CD4-positive, alpha-beta T cell treated with Interferon gamma for 1 hour (primary cell): ENCODE measurements around the gene ITPR1.

Source experiments
- DNase-seq: peaks from one replicate; pipeline ENCODE4 v3.0.0-alpha.2; 2020

Gene ITPR1

DNA sequence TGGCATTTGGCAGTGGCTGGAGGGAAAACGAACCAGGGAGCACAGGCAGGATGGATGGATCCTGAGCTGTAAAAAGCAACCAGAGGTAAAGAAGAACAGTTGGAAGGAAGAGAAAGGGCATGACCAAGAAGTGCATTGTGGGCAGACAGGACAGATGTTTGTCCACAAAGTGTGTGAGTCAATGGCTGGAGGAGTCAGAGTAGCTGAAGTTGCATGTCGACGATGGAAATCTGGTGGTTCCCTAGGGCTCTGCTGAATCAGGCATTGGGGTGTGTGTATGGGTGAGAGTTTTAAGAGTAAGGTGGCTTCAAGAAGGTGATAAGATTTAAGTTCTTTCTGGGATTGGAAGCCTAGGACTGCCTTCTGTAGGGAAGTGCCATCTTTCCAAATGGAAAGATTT, 272.1 kb downstream of the ITPR1 start:
- no peak for DNase-seq

DNA sequence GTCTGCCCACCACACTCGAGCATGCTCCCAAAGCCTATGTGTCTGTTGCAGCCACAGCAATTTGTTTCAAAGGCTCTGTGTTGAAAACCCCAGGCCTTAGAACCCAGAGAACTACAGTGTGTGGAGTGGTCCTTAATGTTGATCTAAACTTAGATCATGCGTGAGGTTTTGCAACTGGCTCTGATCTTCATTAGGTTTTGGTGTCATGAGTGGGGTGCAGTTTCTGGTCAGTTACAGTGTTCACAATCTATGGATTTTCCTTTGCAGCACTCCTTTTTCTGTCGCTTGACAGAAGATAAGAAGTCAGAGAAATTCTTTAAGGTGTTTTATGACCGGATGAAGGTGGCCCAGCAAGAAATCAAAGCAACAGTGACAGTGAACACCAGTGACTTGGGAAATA, 273.1 kb downstream of the ITPR1 start:
- no peak for DNase-seq

DNA sequence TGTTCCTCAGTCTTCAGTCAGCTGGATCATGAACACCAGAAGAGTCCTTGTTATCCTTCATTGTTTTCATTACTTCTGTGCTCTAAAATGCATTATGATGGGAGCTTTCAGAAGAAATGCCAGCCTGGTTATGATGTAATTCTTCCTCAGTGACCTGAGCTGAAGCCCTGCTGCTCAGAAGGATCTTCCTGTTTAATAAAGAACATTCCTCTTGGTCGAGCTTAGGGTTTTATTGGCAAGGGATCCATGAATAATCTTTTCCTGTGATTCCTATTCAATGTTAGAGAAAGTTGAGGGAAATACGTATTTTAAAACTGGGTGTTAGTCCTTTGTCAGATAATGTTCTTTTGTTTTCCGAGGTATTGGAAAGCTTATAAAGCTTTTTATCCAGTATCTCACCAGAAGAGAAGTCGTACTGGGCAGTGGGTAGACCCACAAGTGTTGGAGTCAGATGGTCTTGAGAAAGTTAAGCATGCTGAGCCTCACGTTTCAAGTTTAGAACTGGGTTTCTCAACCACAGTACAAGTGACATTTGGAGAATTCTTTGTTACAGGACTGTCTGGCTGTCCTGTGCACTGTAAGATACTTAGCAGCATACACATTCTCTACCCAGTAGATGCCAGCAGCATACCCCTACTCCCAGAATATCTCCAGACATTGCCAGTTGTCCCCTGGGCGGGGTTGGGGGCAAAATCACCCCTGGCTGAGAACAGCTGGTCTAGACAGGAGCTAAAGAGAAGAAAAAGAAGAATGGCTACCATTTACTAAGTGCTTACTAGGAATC, 273.8 kb downstream of the ITPR1 start:
- DNase-seq, result no peak

DNA sequence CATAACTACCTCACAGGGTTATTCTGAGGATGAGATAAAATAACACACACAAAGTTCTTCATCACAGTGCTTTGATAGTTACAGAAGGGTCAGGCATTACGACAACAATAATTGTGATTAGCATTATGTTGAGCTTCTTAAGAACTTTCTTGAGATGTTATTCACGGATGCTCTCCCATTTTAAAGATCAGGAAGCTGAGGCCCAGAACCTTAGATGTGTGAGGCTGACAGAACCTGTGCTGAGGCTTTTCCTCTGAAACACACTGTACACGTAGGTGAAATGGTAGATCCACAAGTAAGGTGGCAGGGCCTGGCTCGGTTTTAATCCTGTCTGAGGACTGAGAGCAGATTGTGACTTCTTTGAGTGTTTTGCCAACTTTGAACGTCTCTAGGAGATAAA, 274.9 kb downstream of the ITPR1 start:
- DNase-seq, result no peak

DNA sequence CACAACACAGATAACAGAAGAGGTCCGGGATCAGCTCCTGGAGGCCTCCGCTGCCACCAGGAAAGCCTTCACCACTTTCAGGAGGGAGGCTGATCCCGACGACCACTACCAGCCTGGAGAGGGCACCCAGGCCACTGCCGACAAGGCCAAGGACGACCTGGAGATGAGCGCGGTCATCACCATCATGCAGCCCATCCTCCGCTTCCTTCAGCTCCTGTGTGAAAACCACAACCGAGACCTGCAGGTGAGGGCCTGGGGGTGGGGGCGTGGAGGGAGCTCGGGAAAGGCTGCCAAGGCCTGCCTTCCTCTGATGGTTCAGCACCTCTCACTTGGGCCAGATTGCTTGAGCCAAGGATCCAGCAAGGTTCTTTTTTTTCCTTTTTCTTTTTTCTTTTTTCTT, 275.4 kb downstream of the ITPR1 start:
- DNase-seq, result no peak

DNA sequence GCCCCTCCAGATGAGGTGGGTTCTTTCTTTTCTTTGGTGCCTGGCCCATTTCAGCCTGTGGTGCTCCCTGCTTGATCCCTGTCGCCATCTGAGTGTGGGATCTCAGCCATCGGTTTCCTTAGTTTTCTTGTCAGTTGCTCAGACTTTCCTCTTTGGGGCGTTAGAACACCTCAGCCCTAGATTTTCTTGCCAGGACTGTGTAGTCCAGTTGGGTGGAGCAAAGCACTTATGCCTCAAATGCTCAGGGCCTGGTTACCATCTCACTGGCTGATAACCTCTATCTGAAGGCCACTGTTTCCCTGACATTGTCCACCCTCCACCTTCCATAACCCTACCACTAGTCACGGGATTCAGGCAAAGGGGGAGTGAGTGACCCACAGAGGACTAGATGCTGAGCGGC, 277.4 kb downstream of the ITPR1 start:
- no peak for DNase-seq

DNA sequence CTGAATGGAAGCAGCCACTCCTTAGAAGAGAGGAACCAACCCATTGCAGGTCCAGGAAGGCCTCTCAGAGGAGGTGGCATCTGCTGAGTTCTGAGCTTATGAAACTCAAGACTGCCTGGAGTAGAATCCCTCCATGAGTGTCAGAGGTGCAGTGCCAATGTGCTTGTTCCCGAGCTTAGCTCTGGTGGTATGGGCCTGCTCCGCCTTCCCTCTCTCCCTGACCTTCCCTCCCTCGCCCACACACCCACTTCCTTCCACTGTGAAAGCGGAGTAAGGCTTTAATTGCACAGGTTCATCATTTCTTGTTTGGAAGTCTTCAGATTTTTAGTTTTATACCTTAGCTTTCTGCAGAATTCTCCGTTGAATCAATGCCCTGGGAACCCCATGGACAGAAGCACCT, 278.1 kb downstream of the ITPR1 start:
- DNase-seq, result no peak

DNA sequence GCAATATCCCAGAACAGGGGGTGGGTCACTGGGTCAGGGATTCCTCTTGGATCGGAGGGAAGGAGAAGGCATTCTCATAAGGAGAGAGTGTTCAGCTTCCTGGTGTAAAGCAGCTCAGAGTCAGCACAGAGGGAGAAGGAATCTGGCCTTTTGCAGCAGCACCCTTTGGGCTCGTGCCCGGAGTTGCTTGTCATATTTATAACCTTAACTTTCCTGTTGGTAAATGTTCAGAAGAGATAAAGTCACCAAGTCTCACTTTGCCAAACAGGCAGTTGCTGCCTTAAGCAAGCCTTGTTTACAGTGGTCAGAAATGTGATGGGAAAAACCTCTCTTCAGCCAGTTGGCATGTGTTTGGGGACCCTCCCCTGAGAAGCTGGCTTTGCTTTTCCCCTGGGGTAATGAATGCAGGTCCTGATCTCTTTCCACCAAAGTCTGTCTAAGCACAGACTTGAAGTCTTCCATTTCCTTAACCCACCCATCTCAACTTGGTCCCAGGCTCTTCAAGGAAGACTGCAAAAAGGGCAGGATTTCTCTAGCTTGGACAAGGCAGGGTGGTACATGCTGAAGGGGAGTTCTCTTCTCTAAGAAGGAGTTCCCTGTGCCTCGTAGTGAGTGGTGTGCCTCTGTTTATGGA, 279.1 kb downstream of the ITPR1 start:
- no peak for DNase-seq

DNA sequence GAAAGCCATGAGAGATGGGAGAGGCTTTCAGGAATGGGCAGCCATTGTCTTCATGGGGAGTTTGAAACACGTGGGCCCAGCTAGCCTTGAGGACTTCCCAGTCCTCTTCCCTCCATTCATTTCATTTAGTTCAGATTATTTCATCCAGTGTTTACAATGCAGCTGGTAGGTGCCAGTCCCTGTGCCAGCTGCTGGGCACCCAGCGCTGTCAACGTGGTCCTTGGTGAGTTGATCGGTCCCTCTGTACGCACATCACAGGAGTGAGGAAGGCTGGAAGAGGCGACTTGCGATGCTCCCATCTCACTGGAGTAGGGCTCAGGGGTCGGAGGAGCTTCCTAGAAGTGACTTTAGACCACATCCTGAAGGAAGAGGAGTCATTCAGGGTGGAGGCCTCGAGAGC, 279.7 kb downstream of the ITPR1 start:
- no peak for DNase-seq

DNA sequence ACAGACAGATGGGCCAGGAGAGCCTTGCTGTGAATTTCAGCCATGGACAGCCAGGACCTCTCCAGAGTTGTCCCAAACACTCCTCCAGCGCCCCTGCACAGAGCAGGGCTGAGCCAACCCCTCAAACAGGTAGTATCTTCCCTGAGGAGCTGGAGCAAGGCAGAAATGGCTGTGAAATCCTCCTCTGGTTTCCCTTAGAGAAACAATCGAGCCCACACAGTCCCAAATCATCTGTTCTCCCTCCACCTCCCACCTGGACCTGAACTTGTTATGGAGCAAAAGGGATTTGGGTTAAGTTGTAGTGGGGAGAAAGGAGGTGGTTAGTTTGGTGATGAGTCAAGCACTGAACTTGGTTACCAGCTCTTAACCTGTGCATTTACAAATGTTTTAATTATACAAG, 280.4 kb downstream of the ITPR1 start:
- DNase-seq, result no peak

DNA sequence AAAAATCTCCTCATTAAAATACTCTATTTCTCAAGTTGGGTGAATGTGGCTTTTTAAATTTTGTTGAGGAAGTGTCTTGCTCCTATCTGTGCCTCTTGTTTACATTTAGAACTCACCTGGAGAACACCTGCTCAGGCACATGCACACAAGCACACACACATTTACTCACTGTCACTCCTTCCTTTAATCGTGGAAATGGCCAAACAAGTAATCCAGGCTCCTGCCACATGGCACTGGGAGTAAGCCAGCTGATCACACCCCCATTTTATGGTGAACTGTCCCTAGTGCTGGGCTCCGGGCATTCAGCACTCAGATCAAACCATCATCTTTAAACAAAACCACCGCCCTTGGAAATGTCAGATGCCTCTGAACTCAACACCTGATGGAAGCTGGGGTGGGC, 281.4 kb downstream of the ITPR1 start:
- DNase-seq, result no peak

DNA sequence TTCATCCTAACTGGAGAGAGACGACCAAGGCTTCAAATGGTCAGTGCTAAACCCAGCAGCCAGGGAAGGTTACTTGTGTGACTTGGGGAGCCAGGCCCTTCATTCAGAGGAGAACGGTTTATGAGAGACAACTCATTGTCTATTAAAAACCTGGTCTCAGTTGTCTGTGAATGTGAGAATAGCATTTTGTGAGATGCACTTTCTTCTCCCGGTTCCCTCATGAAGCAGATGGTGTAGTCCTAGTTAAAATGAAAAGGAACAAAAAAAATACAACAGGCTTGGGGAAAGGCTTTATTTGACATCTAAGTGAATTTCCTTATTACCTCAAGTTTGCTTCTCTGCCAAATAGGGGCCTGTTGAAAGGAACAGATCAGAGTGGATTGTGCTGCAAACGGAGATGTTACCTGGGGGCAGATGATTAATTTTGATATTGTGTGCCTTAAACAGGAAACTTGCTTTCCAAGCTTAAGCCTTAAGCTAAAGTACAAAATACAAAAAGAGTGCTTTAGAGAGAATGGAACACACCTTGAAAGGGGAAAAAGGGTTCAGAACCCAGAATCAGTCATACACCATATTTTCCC, 283.3 kb downstream of the ITPR1 start:
- DNase-seq, result no peak

DNA sequence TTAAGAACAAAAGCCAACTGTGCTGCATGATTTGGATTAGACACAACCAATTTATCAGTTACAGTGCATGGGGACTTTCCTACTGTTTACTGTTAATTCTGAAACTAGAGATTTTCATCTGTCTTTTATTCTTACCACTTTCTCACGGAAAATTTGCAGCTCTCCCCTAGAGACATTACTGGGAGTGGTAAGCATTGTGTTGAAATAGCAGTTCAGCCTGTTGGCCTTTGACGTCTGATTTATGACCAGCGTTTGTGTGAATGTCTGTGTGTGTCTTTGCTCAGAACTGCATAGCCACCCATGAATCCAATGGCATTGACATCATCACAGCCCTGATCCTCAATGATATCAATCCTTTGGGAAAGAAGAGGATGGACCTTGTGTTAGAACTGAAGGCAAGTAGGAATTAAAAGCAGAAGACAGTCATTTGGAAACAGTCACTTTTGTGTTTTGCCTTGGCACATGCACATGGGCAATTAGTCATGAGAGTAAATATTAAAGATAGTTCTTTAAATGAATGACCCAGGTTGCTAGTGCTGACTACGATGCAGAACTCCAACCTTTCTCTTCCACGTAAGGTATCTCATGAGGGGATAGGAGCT, 283.9 kb downstream of the ITPR1 start:
- DNase-seq, result no peak

DNA sequence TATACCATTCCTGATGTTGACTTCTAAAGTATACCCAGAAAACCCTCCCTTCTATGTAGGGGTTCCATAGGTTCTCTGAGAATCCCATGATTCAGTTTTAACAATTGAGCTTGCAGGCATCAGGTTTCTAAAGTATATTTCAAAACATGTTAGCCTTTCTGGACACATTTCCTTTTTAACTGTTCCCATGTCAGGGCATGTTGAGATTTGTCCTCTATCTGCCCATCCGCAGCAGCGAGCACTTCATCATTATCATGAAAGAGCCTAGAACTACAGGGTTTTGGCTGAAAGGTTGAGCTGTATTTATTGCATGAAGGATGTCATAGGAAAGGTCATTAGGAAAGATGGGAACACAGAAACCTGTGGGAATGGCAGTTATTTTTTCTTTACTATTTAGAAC, 285.0 kb downstream of the ITPR1 start:
- DNase-seq, result no peak

DNA sequence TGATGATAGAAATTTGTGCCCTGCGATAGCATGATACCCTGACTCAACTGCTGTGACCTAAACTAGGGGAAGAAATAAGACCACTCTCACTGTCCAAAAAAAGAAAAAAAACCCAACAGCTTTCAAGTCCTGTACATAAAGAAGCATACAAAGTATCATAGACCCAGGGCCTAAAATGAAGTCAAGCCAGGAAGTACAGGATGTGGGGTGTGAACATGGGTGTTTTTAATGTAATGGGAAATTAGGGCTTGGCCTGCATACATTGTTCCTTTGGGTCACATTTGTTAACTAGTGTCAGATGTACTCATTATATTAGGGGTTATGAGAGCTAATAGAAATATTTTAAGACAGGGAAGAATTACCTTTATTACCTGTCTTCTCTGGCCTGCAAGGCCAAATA, 285.6 kb downstream of the ITPR1 start:
- no peak for DNase-seq

DNA sequence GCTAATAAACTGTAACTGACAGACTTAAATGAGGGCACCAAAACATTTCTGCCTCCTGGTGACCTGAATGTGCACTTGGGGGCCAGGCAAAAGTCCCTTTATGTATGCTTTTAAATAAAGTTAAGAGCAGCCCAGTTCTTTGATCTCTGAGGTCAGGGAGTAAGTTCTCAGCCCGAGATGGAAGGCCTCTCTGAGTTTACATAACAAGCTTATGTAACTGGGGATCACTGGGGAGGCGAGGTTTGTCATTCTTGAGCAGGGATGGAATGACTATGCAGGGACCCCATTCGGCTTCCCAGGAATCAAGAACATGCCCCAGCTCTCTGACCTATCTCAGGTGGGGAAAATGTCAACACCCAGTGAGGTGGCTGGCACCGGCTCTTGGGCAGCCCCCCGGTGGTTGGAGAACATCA, 287.4 kb downstream of the ITPR1 start:
- DNase-seq, result no peak

DNA sequence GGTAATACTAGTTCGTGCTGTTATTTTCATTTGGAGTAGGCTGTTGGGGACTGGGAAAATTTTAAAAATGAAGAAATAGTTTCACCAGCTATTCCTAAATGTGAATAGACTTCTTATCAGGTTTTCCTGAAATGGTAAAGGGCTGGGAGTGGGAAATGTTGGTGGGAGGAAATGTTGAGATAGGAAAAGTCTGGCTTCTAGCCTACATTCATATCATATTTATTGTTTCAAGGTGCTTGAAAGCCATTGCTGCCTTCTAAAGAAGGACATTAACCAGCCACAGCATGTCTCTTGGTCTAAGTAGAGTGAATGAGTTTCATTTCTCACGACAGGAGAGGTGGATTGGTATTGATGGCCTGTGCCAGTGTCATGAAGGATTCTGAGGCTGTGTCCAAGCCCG, 288.9 kb downstream of the ITPR1 start:
- no peak for DNase-seq

DNA sequence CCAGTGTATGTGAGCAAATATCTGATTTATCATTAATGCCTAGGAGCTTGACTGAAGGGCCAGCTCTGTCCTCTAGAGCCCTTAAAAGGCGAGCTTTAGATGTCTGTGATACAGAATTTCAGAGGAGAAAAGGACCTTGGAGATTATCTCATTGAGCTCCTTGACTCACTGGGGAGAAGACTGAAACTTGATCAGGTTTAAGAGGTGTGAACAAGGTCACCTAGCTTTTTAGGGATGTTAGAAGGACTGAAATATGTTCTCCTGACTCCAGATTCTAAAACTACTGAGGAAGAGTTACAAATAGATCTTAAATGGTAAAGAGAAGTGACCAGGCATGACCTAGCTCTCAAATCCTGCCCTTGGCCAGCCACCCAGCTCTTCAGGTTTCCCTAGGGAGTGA, 292.4 kb downstream of the ITPR1 start:
- DNase-seq, result no peak

DNA sequence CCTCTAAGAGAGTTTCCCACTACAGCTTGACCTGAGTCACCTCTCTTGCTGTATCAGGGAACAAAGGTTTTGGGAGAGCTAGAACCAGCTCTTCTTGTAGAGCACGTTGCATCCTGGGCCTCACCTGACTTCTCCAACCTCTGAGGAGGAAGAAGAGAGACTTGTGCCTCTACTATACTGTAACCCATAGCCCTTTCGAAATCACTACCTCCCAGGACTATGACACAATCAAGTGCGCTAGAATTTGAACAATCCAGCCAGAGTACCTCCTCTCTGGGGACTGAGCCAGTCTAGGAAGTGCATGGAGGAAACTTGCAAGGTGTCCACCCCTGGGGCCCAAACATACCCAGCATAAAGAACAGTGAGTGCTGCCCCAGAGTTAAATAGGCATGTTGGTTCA, 293.3 kb downstream of the ITPR1 start:
- DNase-seq, result no peak

DNA sequence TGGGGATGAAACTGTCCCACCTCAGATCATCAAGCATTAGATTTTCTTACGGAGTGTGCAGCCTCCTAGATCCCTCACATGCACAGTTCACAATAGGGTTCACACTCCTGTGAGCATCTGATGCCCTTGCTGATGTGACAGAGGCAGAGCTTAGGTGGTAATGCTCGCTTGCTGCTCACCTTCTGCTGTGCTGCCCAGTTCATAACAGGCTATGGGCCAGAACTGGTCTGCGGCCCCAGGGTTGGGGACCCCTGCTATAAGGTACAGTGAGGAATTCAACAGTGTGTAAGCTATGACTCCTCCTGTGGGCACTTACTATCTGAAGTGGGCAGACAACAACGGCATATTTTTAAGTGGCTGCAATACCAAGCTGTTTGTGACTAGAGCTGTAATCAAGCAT, 298.2 kb downstream of the ITPR1 start:
- DNase-seq, result no peak

DNA sequence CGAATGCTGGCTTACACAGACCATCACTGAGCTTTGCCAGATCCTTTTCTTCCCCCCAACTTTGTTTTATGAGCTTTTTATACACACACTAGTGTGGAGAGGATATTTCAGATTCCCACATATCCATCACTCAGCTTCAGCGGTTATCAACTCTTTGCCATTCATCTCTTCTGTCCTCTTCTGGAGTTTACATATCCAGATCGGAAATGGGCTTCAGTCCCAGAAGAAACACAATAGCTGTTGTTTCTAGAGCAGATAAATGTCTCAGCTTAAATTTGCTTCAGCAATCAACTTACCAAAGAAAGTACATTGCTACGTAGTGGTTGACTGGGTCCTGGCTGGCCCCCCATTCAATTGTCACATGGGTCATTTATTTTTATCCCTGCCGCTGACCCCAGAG, 300.2 kb downstream of the ITPR1 start:
- no peak for DNase-seq

DNA sequence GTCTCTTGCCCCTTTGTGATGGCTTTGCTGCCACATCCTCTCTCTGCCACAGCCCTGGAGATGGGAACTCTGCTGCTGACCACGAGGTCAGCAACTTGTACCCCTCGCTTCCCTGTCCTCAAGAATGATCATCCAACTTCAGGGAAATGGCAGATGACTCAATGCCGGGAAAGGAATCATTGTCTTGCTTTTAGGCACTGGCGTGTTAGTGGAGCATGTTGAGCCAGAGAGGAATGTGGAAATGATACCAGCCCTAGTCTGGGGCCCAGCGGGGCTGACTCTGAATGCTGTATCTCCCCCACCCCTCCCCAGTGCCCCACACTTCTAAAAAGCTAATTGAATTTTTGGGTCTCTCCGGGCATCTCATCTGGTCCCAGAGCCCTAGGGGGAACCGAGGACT, 301.2 kb downstream of the ITPR1 start:
- no peak for DNase-seq

DNA sequence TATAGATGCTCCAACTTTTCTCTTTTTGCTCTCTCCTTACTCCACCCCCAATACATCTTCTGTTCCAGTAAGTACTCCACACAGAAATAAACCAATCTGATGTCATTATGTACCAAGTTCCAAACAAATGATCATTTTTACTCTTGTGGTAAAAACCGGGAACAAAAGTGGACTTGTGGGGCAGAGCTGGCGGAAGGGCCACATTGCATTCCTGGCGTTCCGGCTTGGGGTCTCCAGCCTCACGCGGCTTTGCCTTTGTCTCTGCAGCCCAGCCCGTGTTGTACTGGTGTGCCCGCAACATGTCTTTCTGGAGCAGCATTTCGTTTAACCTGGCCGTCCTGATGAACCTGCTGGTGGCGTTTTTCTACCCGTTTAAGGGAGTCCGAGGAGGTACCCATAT, 301.6 kb downstream of the ITPR1 start:
- no peak for DNase-seq

DNA sequence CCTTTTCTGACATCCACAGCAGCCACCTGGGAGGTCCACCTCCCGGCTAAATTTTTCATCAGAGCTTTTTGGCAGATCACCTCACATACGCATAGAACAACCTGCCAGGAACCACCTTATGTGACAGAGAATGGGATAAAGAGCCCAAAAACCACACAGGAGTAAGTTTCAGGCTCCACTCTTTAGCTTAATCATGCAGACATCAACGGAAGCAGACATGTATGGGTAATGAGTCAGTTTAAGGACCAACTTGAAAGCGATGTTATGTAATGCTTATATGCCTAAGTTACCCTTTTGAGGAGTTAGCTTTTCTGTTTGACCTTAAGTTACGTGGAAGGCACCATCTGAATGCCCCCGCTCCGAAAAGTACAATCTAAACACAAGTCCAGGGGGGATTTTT, 302.8 kb downstream of the ITPR1 start:
- DNase-seq, result no peak
